IMR-90 (cell line): ENCODE results near the gene CALM1. TPM values are rescaled to one million over a fixed set of nuclear protein-coding genes. Genes with fewer than 3 reads are reported as not detected.

Source experiments
- ATAC-seq: fragments of 200-7000 bp; cut with Tn5 transposase; 2 replicates; pipeline ENCODE4 v1.9.1; 2020; ENCODE audit warnings: low read depth, mild to moderate bottlenecking, moderate library complexity
- BruUV-seq: library from RNA; stranded (reverse); fragments of 400-500 nt; replicated peaks from 2 replicates; lab custom pipeline; 2021; lab: Mats Ljungman, UMichigan
- CTCF ChIA-PET: fragments of 300-600 bp; formaldehyde crosslinking; extraction: SDS; loops from one replicate; lab custom pipeline; 2021; ENCODE audit warnings: antibody characterized with exemption; lab: Yijun Ruan, JAX
- POLR2A ChIA-PET: fragments of 300-600 bp; sonication (Branson Sonifier 250); formaldehyde crosslinking; loops from one replicate; lab custom pipeline; 2022; ENCODE audit warnings: antibody characterized with exemption; ENCODE audit not compliant: unreplicated experiment; lab: Charles Lee
- DNase-seq: peaks from one replicate; pipeline ENCODE4 v3.0.0; 2013
- H2AFZ ChIP-seq: replicated peaks from 2 replicates; pipeline ENCODE3; 2013; ENCODE audit warnings: low read length, mild to moderate bottlenecking; ENCODE audit not compliant: poor library complexity
- H2AK5ac ChIP-seq: 2 replicates; pipeline ENCODE4 v1.6.1; 2013; ENCODE audit warnings: low read depth, low read length, inconsistent platforms
- H2AK9ac ChIP-seq: replicated peaks from 2 replicates; pipeline ENCODE3; 2013; ENCODE audit warnings: mild to moderate bottlenecking, low read depth, low read length, moderate library complexity; ENCODE audit not compliant: poor library complexity
- H2BK120ac ChIP-seq: 2 replicates; pipeline ENCODE4 v1.6.1; 2013; ENCODE audit warnings: low read depth, low read length, inconsistent platforms
- H2BK15ac ChIP-seq: 3 replicates; pipeline ENCODE4 v1.6.1; 2013; ENCODE audit warnings: low read depth, low read length, inconsistent platforms
- H2BK20ac ChIP-seq: 2 replicates; pipeline ENCODE4 v1.6.1; 2013; ENCODE audit warnings: low read depth, mild to moderate bottlenecking, inconsistent platforms, low read length, moderate library complexity
- H2BK5ac ChIP-seq: 2 replicates; pipeline ENCODE4 v1.6.1; 2013; ENCODE audit warnings: mild to moderate bottlenecking, low read depth, low read length, inconsistent platforms; ENCODE audit not compliant: poor library complexity, severe bottlenecking
- H3K14ac ChIP-seq: replicated peaks from 2 replicates; pipeline ENCODE4 v1.6.1; 2013; ENCODE audit warnings: low read depth, low read length, inconsistent platforms
- H3K18ac ChIP-seq: 2 replicates; pipeline ENCODE4 v1.6.1; 2013; ENCODE audit warnings: low read depth, low read length, control low read depth
- H3K23ac ChIP-seq: 2 replicates; pipeline ENCODE4 v1.6.1; 2013; ENCODE audit warnings: low read depth, low read length, inconsistent platforms
- H3K27ac ChIP-seq: 2 replicates; pipeline ENCODE4 v1.5.1; 2013; ENCODE audit warnings: mild to moderate bottlenecking, control low read depth, low read length; ENCODE audit not compliant: insufficient read depth
- H3K27me3 ChIP-seq: 2 replicates; pipeline ENCODE4 v1.6.1; 2013; ENCODE audit warnings: low read length; ENCODE audit not compliant: control insufficient read depth, insufficient read depth
- H3K36me3 ChIP-seq: 2 replicates; pipeline ENCODE4 v1.6.1; 2013; ENCODE audit warnings: low read length, mixed read lengths; ENCODE audit not compliant: control insufficient read depth, insufficient read depth
- H3K4ac ChIP-seq: 2 replicates; pipeline ENCODE4 v1.6.1; 2013; ENCODE audit warnings: low read depth, low read length, inconsistent platforms
- H3K4me1 ChIP-seq: 2 replicates; pipeline ENCODE4 v1.6.1; 2013; ENCODE audit warnings: low read length, mixed read lengths; ENCODE audit not compliant: control insufficient read depth, insufficient read depth
- H3K4me2 ChIP-seq: 2 replicates; pipeline ENCODE4 v1.6.1; 2013; ENCODE audit warnings: low read depth, mild to moderate bottlenecking, control low read depth, low read length, moderate library complexity
- H3K4me3 ChIP-seq: 2 replicates; pipeline ENCODE4 v1.5.1; 2013; ENCODE audit warnings: low read depth, mild to moderate bottlenecking, control low read depth, low read length, moderate library complexity; ENCODE audit not compliant: insufficient read depth
- H3K56ac ChIP-seq: 2 replicates; pipeline ENCODE4 v1.6.1; 2013; ENCODE audit warnings: low read length, inconsistent platforms; ENCODE audit not compliant: insufficient read depth; ENCODE audit errors: extremely low read depth
- H3K79me1 ChIP-seq, 2 experiments: 2 replicates each; pipeline ENCODE4 v1.6.1; 2013; ENCODE audit warnings: low read length in 2 of 2, inconsistent platforms in 1 of 2, low read depth in 1 of 2
- H3K9ac ChIP-seq: 2 replicates; pipeline ENCODE4 v1.6.1; 2013; ENCODE audit warnings: low read depth, low read length, control low read depth
- H3K9me1 ChIP-seq: 2 replicates; pipeline ENCODE4 v1.6.1; 2013; ENCODE audit warnings: low read length, inconsistent platforms; ENCODE audit not compliant: insufficient read depth
- H3K9me3 ChIP-seq: 2 replicates; pipeline ENCODE4 v1.6.1; 2013; ENCODE audit warnings: low read length; ENCODE audit not compliant: control insufficient read depth, insufficient read depth
- H4K20me1 ChIP-seq: 2 replicates; pipeline ENCODE4 v1.6.1; 2013; ENCODE audit warnings: low read length, inconsistent platforms; ENCODE audit not compliant: insufficient read depth
- H4K5ac ChIP-seq: 2 replicates; pipeline ENCODE4 v1.6.1; 2013; ENCODE audit warnings: mild to moderate bottlenecking, low read depth, low read length, control low read depth
- H4K8ac ChIP-seq, 2 experiments: 2 replicates each; pipeline ENCODE4 v1.6.1; 2013; ENCODE audit warnings: low read depth in 2 of 2, low read length in 2 of 2, control low read depth in 1 of 2, inconsistent platforms in 1 of 2
- H4K91ac ChIP-seq: 2 replicates; pipeline ENCODE4 v1.6.1; 2013; ENCODE audit warnings: low read depth, low read length, inconsistent platforms; ENCODE audit not compliant: insufficient read depth
- CEBPB ChIP-seq: IDR thresholded peaks from 2 replicates; pipeline ENCODE4 v1.6.1; 2012; ENCODE audit warnings: low read depth, low read length, improper control_type of control experiment
- MAZ ChIP-seq: IDR thresholded peaks from 2 replicates; pipeline ENCODE4 v1.6.1; 2012; ENCODE audit warnings: low read depth, mild to moderate bottlenecking, low read length, improper control_type of control experiment, moderate library complexity, borderline replicate concordance
- NFE2L2 ChIP-seq: fragments of 150-350 bp; IDR thresholded peaks from 2 replicates; pipeline ENCODE4 v1.6.1; 2016; ENCODE audit warnings: low read depth, mild to moderate bottlenecking, low read length
- RAD21 ChIP-seq: IDR thresholded peaks from 2 replicates; pipeline ENCODE4 v1.6.1; 2012; ENCODE audit warnings: low read length, improper control_type of control experiment
- USF2 ChIP-seq: fragments of 150-350 bp; IDR thresholded peaks from 2 replicates; pipeline ENCODE4 v1.6.1; 2017; ENCODE audit warnings: mild to moderate bottlenecking, antibody characterized with exemption, low read length, low read depth
- WGBS, 2 experiments: methylation state at CpG; one replicate each; pipeline versions ENCODE4 v1.1.5 to v1.1.7; 2013; ENCODE audit warnings: missing lambda C conversion rate in 2 of 2; ENCODE audit not compliant: insufficient read length in 1 of 2; ENCODE audit errors: extremely low coverage in 2 of 2; 5-methylcytosine and 5-hydroxymethylcytosine counted together
- dilution Hi-C: fragments of 300-500 bp; cut with HindIII; formaldehyde crosslinking; loops from one replicate; pipeline ENCODE4 v1.14.3; 2018; ENCODE audit warnings: low sequenced_read_pairs; ENCODE audit not compliant: unreplicated experiment
- in situ Hi-C: fragments of 300-500 bp; cut with MboI; formaldehyde crosslinking; loops from 3 replicates; pipeline ENCODE4 v1.14.3; 2019; ENCODE audit warnings: low sequenced_read_pairs, inconsistent platforms, mixed read lengths
- intact Hi-C: fragments of 100-400 bp; cut with micrococcal nuclease; formaldehyde crosslinking; loops from 2 replicates; pipeline ENCODE4 v1.10.0; 2022
- polyA plus RNA-seq, 3 experiments: library from polyadenylated mRNA; depleted of rRNA; stranded (reverse); fragments of >200 nt; gene quantifications; 2 replicates each; pipeline ENCODE4 v1.2.3, GENCODE V29; 2012; ENCODE audit warnings: low replicate concordance in 1 of 3
- total RNA-seq: library from RNA; depleted of rRNA; stranded (reverse); fragments of >200 nt; gene quantifications from 2 replicates; pipeline ENCODE4 v1.2.3, GENCODE V29; 2012
- TF ChIP-seq, protein P1 (sequence below): fragments of 150-350 bp; IDR thresholded peaks from 2 replicates; pipeline ENCODE4 v1.6.1; 2016; ENCODE audit warnings: low read depth, mild to moderate bottlenecking, low read length, moderate library complexity, borderline replicate concordance

CALM1 gene
- total and polyA plus RNA-seq, 2 of the 4 experiments (the other 2 are of a cell fraction), result 72.9 to 188 TPM

GRCh38 chr14:90402016-90402415, 5.2 kb downstream of the CALM1 start:
- H2BK15ac ChIP-seq, result no peak overlapping the region
- H3K4ac ChIP-seq, result no peak overlapping the region
- TF ChIP-seq CEBPB (no peak), RAD21 (no peak), MAZ (no peak), NFE2L2 (no peak), USF2 (no peak)
- TF ChIP-seq, protein P1, sequence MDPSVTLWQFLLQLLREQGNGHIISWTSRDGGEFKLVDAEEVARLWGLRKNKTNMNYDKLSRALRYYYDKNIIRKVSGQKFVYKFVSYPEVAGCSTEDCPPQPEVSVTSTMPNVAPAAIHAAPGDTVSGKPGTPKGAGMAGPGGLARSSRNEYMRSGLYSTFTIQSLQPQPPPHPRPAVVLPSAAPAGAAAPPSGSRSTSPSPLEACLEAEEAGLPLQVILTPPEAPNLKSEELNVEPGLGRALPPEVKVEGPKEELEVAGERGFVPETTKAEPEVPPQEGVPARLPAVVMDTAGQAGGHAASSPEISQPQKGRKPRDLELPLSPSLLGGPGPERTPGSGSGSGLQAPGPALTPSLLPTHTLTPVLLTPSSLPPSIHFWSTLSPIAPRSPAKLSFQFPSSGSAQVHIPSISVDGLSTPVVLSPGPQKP, result no peak
- in situ Hi-C loops (loop anchor here (10.0 kb wide), 1 partner anchor 293 kb away; no protein-coding TSS in a partner anchor), dilution Hi-C loops (no loop called here), intact Hi-C loops (no loop called here)
- no peak overlapping the region for H3K27ac ChIP-seq
- no CpG with 5 or more reads among the region's 7 CpGs for WGBS, 2 experiments
- H3K14ac ChIP-seq, result no peak overlapping the region
- peaks cover 46% of the 10 kb centered on the region for H3K36me3 ChIP-seq
- peaks cover 18% of the 10 kb centered on the region for H3K9me1 ChIP-seq
- no peak overlapping the region for H2AFZ ChIP-seq
- no peak overlapping the region for H2BK20ac ChIP-seq
- H2BK120ac ChIP-seq, result no peak overlapping the region
- no peak overlapping the region for H3K4me2 ChIP-seq
- H3K79me1 ChIP-seq, result peaks cover 35 to 76% of the 10 kb centered on the region in 2 experiments
- H4K20me1 ChIP-seq, result peaks cover 60% of the 10 kb centered on the region
- no peak overlapping the region for H4K8ac ChIP-seq
- no peak overlapping the region for H3K23ac ChIP-seq
- H4K5ac ChIP-seq, result no peak overlapping the region
- no peak for DNase-seq
- H3K4me1 ChIP-seq, result peaks cover 5% of the 10 kb centered on the region
- no peak for ATAC-seq
- H2BK5ac ChIP-seq, result no peak overlapping the region
- no peak overlapping the region for H3K18ac ChIP-seq
- H3K9me3 ChIP-seq, result no peaks in the 10 kb centered on the region
- no peak overlapping the region for H3K4me3 ChIP-seq
- ChIA-PET CTCF (no interaction called here), POLR2A (no interaction called here)
- H4K91ac ChIP-seq, result no peak overlapping the region
- H2AK5ac ChIP-seq, result no peak overlapping the region
- no peaks in the 10 kb centered on the region for H3K27me3 ChIP-seq
- no peak overlapping the region for H3K9ac ChIP-seq
- no TSS peak for BruUV-seq
- H3K56ac ChIP-seq, result no peak overlapping the region
- H2AK9ac ChIP-seq, result no peak overlapping the region
